HEK293T (cell line): Measurements from ENCODE around the gene VAV2.

ENCODE experiments used
- ARNT ChIP-seq: fragments of 450-650 bp; IDR thresholded peaks from 2 replicates; pipeline ENCODE4 v1.6.1; 2017; ENCODE audit warnings: mild to moderate bottlenecking
- ELF4 ChIP-seq: fragments of 450-650 bp; IDR thresholded peaks from 2 replicates; pipeline ENCODE4 v1.6.1; 2017; ENCODE audit warnings: antibody characterized with exemption
- TF ChIP-seq, protein P1 (sequence below): fragments of 450-650 bp; IDR thresholded peaks from 2 replicates; pipeline ENCODE4 v1.6.1; 2016

DNA sequence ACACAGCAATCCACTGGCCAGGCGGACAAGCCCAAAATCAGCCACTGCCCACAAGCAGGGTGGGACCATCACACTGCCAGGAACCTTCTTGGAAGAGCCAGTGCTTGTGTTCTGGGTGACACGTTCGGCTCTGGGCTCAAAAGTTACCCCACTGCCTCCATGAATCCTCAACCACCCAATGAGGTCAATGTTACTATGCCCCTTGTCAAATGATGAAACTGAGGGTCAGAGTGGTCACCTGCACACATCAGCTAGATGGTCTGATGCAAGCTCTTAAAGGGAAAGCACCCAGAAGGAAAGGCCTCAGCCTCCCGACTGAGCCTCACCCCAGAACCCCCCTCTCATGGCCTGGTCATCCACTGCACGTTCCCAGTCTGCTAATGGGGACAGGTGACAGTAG, 114.8 kb downstream of the VAV2 start:
- TF ChIP-seq ARNT (no peak), ELF4 (no peak)
- TF ChIP-seq, protein P1, sequence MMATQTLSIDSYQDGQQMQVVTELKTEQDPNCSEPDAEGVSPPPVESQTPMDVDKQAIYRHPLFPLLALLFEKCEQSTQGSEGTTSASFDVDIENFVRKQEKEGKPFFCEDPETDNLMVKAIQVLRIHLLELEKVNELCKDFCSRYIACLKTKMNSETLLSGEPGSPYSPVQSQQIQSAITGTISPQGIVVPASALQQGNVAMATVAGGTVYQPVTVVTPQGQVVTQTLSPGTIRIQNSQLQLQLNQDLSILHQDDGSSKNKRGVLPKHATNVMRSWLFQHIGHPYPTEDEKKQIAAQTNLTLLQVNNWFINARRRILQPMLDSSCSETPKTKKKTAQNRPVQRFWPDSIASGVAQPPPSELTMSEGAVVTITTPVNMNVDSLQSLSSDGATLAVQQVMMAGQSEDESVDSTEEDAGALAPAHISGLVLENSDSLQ, result no peak
